Measurements from ENCODE around the gene ROPN1L.
A peak's percentile ranks its signal among the peaks of the same experiment; 100 is the strongest.

Gene ROPN1L

GRCh38 chr5:10427978-10428377 lies 13.7 kb upstream of the ROPN1L start:
- no peak for DNase-seq (ENCODE audit: low read depth)

GRCh38 chr5:10431415-10431814 lies 10.3 kb upstream of the ROPN1L start:
- no peak for DNase-seq (ENCODE audit: low read depth)

- no peak for DNase-seq (ENCODE audit: low read depth)
These were observed 9.3 kb upstream of the ROPN1L start for GRCh38 chr5:10432059-10433008.

GRCh38 chr5:10434392-10434791 lies 7.3 kb upstream of the ROPN1L start:
- DNase-seq (ENCODE audit: low read depth): no peak

- no peak for DNase-seq (ENCODE audit: low read depth)
These were observed 3.4 kb upstream of the ROPN1L start for GRCh38 chr5:10438301-10438700.

- DNase-seq (ENCODE audit: low read depth): no peak
These were observed 2.0 kb upstream of the ROPN1L start for GRCh38 chr5:10439692-10440091.

- no peak for DNase-seq (ENCODE audit: low read depth)
These were observed 1.2 kb upstream of the ROPN1L start for GRCh38 chr5:10440367-10440990.

- no peak for DNase-seq (ENCODE audit: low read depth)
These were observed 335 bp downstream of the ROPN1L start for GRCh38 chr5:10441992-10442435.

- DNase-seq (ENCODE audit: low read depth): no peak
These were observed 897 bp downstream of the ROPN1L start for GRCh38 chr5:10442576-10442975.

GRCh38 chr5:10445352-10445751 lies 3.7 kb downstream of the ROPN1L start:
- no peak for DNase-seq (ENCODE audit: low read depth)

- DNase-seq (ENCODE audit: low read depth): no peak
These were observed 4.8 kb downstream of the ROPN1L start for GRCh38 chr5:10446490-10446889.

GRCh38 chr5:10447041-10447440 lies 5.4 kb downstream of the ROPN1L start:
- no peak for DNase-seq (ENCODE audit: low read depth)

- DNase-seq (ENCODE audit: low read depth): no peak
These were observed 7.2 kb downstream of the ROPN1L start for GRCh38 chr5:10448754-10449360.

GRCh38 chr5:10451137-10451824 lies 9.6 kb downstream of the ROPN1L start:
- no peak for DNase-seq (ENCODE audit: low read depth)

- DNase-seq (ENCODE audit: low read depth): peak; percentile 73
These were observed 11.2 kb downstream of the ROPN1L start for GRCh38 chr5:10452768-10453331.

- no peak for DNase-seq (ENCODE audit: low read depth)
These were observed 11.9 kb downstream of the ROPN1L start for GRCh38 chr5:10453545-10453944.

- DNase-seq (ENCODE audit: low read depth): peak; percentile 75
These were observed 13.1 kb downstream of the ROPN1L start for GRCh38 chr5:10454591-10455276.

- DNase-seq (ENCODE audit: low read depth): no peak
These were observed 13.6 kb downstream of the ROPN1L start for GRCh38 chr5:10455277-10455670.

GRCh38 chr5:10456583-10457420 lies 15.1 kb downstream of the ROPN1L start:
- DNase-seq (ENCODE audit: low read depth): no peak
